Effector CD8-positive, alpha-beta T cell (primary cell): ENCODE data around the gene MYL11.
A peak's percentile ranks its signal among the peaks of the same experiment; 100 is the strongest.

Source experiments
- DNase-seq: peaks from one replicate; lab custom pipeline; 2025; lab: John Stamatoyannopoulos, UW

Gene MYL11

DNA sequence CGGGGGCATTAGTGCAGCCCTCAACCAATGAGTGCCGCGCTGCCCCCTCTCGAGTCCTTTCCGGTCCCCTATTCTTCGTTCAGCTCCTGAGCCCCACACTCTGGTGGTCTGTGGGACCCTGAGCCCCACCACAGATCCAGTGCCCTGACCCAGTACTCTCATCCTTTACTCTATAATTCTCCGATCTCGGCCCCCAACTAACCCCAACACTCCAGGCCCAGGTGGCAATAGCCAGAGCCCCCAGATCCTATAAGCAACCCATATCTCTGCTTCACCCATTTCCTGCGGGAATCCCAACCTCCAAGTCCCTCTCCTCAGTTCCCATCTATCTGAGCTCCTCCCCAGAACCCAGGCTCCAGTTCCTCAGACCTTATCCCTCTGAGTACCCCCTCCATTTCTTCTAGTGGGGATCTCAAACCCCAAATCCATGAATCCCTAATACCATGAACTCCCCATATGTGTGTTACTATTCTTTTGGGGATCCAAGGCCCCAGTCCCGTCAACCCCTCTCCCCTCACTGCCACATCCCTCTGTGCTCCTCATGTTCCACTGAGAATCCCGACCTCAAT lies 3.3 kb upstream of the MYL11 start:
- DNase-seq = no peak

- DNase-seq = no peak
Observed at GRCh38 chr16:30372038-30372712, 2.4 kb upstream of the MYL11 start.

- no peak for DNase-seq
Observed at GRCh38 chr16:30372725-30373124, 1.9 kb upstream of the MYL11 start.

- no peak for DNase-seq
Observed at GRCh38 chr16:30375864-30376263, 1.3 kb downstream of the MYL11 start.

DNA sequence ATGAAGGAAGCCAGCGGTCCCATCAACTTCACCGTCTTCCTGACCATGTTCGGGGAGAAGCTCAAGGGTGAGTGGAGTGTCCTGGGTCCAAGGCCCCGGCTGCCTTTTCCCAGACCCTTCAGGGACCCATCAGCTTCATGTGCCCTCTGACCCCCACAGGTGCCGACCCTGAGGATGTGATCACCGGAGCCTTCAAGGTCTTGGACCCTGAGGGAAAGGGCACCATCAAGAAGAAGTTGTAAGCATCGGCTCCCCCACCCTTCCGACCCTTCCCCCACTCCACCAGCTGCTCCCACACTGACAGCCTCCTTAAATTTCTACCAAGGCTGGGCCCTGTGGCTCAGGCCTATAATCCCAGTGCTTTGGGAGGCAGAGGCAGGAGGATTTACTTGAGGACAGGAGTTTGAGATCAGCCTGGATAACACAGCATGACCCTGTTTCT lies 1.9 kb downstream of the MYL11 start:
- no peak for DNase-seq

DNA sequence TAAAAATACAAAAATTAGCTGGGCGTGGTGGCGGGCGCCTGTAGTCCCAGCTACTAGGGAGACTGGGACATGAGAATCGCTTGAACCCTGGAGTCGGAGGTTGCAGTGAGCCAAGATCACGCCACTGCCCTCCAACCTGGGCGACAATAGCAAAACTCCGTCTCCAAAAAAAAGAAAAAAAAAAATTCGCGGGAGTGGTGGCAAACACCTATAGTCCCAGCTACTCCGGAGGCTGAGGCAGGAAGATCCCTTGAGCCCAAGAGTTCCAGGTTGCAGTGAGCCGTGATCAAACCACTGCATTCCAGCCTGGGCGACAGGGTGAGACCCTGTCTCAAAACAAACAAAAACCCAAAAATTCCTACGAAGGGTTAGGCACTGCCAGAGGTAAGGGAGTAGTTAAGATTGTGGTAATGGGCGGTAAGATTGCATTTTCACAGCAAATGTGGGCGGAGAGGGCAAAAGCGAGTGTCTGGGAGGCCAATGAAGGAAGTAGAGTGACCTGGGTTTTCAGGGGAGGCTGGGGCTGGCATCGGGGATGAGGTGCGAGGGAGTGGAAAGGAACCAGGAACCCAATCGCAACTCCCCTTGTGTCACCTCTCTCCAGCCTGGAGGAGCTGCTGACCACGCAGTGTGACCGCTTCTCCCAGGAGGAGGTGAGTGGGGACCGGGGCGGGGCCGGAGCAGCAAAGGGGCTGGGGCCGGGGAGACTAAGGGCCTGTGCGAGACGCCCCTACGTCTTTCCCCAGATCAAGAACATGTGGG lies 2.6 kb downstream of the MYL11 start:
- no peak for DNase-seq

- DNase-seq = peak; percentile 86
Observed at GRCh38 chr16:30377812-30378235, 3.2 kb downstream of the MYL11 start.

DNA sequence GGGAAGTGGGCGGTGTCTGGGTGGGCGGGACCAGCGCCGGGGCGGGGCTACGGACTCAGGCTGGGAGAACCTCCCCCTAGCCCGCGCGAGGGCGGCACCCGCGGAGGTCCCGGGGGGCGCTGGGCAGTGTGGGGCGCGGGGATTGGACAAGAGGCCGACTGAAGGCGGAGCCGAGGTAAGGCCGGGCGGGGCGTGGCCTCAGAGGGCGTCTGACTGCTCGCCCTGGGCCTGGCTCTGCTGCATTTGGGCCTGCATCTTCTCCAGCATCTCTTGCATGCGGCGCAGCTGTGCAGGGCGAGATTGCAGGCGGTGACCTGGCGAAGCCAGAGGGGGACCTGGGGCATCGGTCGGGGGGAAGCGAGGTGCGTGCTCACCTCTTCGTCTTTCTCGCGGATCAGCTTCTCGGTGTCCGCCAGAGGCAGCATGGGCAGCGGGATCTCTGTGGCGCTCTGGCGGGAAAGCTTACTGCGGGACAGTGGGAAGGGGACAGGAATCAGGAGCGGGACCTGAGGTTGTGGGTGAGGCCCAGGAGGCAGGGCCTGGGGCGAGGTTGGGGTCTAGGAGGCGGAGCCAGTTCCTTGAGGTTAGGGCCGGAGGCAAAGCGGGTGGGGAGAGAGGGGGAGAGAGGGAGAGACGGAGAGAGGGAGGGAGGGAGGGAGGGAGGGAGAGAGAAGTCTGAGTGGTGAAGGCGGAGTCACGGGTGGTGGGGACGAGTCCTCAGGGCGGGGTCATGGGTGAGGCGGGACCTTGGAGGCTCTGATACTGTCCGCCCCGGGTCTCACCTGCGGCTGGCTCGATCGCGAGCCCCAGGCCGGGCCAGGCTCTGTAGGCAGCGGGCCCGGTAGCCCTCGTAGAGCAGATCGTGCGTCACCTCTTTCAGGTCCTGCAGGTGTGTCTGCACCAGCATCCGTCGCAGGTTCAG lies 3.9 kb downstream of the MYL11 start:
- DNase-seq = peak; percentile 99

DNA sequence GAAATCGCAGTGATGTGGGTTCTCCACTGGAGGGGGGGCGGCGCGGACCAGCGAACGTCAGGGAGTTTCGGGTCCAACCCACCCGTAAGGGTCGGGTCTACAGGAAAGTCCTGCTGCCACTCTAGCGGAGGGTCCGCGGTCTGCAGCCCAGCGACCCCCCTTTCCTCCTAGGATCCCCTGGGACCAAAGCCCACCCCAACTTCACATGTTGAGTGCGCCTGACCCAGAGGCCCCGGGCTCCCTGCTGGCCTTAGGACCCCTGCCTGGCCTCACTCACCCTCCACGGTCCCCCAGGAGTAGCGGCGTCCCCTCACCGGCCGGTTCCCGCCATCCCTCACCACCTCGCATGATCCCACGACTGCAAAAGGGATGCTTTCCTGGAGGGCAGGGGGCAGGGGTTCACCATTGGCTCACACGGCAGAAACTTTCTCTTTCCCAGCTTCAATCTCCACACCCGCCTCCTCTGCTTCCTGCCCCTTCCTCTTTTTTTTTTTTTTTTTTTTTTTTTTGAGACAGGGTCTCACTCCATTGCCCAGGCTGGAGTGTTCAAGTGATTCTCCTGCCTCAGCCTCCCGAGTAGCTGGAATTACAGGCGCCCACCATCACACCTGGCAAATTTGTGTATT lies 4.7 kb downstream of the MYL11 start:
- DNase-seq = no peak

DNA sequence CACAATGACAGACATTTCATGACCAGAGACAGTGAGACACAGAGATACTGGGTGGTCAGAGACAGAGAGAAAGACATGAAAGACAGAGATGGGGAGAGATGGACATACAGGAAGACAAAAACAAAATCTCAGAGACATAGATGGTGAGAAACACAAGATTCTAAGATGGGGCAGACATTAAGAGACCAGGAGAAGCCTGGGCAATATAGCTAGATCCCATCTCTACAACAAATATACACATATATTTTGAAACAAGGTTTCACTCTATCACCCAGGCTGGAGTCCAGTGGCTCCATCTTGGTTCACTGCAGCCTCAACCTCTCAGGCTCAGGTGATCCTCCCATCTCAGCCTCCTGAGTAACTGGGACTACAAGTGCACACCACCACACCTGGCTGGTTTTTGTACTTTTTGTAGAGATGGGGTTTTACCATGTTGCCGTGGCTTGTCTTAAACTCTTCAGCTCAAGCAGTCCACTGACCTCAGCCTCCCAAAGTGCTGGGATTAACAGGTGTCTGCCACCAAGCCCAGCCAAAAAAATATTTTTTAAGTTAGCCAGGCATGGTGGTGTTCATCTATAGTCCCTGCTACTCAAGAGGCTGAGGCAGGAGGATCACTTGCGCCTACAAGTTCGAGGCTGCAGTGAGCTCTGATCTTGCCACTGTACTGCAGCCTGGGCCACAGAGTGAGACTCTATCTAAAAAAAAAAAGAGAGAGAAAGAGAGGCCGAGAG lies 5.6 kb downstream of the MYL11 start:
- no peak for DNase-seq

DNA sequence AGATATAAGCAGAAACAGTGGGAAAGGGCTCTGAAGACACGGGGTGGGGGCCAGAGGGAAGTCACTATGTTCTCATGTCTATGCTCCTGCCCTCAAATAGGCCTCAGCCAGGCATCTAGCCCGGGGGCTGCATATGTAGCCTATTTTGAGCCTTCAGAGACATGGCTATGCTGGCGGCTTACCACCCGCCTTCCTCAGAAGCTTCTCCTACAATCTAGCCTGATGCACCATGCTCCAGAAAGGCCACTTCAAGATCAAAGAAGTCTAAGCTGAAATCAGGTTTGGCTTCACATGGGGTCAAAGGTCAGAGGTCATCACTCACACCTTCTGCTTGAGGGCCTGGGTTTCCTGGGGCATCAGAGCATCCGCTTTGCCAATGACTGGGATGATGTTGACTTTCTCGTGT lies 6.2 kb downstream of the MYL11 start:
- DNase-seq = no peak

DNA sequence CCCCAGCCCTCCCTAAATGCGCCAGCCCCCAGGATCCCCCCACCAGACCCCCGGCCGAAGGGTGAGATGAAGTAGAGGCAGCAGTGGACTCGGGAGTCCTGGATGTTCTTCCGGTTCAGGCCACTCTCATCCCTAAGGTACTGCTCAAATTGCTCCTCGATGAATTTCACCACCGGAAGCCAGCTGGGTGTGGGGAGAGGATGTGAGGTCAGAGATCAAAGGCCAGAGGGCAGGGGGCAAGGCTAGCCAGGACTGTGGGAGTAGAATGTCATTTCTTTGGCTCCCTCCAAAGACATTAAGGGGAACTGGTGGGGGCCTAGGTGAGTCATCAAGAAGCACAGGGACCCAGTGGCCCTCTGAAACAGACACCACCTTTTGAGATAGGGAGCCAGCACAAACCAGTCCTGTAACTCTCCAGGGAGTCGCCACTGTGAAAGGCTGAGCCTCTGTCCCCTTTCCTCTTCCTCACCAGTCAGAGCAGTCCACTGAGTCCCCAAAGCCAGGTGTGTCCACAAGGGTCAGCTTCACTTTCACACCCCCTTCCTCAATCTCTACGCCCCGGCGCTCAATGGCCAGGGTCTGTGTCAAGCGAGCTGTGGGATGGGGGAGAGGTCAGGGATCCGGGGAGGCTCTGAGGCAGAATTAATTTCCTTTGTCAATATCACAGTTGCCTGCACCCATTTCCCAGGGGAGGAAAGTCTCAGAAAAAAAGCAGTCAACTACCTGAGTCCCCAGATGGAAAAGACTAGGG lies 6.9 kb downstream of the MYL11 start:
- no peak for DNase-seq

DNA sequence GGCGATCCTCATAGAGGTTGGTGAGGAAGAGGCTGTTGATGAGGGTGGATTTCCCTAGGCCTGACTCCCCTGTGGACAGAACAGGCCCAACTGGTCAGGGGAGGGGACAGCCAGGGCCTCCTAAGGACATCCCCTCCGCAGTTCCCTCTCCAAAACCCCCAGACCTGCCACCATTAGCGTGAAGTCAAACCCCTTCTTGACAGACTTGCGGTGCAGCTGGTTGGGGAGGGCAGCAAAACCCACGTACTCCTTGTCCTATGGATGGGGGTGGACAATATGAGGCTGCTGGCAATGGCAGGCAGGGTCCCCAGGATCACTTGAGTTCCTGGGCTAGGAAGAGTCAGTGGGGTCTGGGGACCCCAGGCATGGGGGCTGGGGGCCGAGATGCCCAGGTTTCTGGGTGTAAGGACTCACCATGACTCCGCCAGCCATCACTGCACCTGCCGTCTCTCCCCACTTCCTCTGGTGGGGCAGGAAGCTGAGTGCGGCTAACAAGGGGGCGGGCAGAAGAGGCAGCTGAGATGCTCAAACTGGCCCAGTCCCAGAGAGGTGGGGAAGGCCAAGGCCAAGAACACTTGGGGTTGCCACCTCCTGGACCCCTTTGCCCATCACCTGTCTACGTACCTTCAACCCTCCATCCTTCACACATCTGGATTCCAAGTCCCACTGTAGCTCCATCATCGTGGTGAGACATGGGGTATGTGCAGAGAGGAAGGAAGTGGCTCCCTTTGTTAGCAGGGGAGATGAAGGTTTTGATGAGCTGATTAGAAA lies 7.7 kb downstream of the MYL11 start, which contains the start of gene SEPTIN1:
SEPTIN1 (minus strand) TSS at position 451 of the 771 bp plus-strand sequence; CDS start at position 432, 19 bp downstream.
- DNase-seq = peak; percentile 41

DNA sequence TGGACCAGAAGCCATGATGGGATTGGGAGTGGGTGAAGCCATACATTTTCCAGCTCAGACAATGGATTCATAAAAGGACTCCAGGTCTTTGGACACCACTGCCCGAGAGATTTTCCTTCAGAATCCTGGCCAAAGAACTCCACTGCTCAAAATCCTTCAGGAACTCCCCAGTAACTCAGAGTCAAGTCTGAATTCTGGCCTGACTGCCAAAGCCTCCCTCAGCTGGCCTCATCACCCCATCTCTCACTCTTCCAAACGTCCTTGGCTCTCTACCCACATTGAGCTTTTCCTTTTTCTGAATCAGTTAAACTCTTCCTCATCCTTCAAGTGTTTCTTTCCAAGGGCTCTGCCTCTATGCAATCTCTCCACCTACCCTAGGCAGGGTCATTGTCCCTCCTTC lies 8.9 kb downstream of the MYL11 start:
- DNase-seq = no peak

GRCh38 chr16:30394592-30395154 lies 20.1 kb downstream of the MYL11 start:
- no peak for DNase-seq

DNA sequence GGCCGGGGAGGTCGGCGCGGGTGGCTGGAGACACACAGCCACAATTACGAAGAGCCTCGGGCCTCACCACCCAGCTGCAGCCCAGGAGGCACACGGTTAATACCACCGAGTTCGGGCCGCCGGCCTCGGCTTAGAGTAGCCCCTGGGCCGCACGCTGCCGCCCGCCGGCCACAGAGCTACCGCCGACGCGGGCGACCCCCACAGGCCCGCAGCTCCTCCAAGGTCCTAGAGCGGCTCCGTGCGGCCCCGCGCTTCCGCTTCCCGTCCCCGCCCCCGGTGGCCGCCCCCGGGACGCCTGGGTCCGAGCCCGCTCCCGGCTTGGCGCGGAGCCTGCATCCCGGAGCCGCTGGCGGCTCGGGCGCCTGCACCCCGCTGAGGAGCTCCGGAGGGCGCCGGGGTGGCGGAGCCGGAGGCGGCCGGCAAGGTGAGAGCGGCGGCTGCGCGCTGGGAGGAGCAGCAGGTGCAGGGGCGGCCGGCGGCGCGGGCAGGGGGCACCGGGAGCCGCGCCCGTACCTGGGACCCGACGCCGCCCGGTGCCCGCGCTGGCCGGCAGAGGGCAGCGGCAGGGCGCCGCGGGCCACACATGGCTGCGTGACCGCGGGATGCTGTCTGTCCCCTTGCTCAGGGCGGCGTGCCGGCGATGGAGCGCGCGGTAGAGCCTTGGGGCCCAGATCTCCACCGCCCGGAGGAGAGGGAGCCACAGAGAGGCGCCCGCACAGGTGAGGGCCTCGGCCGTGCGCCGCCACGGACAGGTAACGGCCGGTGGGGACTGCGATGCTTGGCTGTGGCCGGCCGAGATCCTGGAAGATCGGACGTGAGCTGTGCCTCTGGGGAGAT lies 20.8 kb downstream of the MYL11 start, which contains the start of gene ZNF48:
ZNF48 (plus strand) TSS at position 266 of the 837 bp plus-strand sequence; CDS start at position 641, 375 bp downstream.
- no peak for DNase-seq

DNA sequence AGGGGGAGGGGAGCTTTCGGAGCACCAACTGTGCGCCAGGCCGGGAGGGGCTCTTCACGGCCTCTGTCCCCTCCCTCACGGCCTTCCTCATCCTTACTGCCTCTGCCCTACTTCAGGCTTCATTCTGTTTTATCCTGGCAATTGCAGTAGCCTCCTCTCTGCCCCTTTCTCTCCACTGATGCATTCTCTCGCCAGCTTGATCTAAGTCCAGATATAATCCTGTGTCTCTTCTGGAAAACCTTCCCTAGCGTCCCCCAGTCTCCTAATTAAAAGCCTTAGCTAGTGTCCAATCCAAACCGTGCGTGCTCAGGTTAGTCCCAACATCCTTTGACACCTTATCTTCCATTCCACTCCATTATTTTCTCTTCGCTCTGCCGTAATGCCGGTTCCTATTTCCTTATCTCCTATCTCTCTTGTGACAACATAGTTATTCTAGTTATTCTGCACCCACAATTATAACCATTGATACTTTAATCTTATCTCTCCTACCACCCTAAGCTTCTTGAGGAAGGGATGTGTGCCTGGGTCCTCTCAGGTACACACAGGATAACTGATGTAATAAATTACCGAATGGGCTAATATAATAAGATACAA lies 21.5 kb downstream of the MYL11 start:
- DNase-seq = no peak
